ENCODE measurements around the gene APOOL. TPM values are rescaled to one million over a fixed set of nuclear protein-coding genes. Genes with fewer than 3 reads are reported as not detected.

The APOOL gene
- total and polyA plus RNA-seq, 2 of the 13 experiments (the other 11 are each of a cell fraction or from before 2014, with no cell fraction given): 7.3 to 13.9 TPM

DNA sequence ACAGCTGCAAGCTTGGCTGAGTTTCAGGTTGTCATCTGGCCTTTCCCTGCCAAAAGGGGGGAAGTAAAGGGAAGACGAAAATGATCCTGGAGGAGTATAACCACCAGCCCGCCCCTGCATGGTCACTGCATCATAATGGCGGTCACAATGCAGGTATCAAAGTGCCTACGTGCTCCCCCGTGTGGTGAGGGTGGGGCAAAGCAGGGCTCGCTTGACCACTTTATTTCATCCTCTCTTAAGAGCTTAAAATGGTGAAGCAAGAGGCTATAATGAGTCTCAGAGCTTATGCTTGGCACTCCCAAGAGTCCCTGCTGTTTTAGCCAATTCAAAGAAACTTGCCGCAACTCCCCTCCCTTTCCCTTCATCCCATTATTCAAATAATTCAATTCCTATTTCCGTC lies 105.6 kb downstream of the APOOL start:
- TF ChIP-seq ZNF878 (CRISPR knock-in tag; IDR thresholded peaks at IDR 0.05) (no peak), YY1 (IDR thresholded peaks at IDR 0.05; ENCODE audit: insufficient read depth, insufficient replicate concordance, low read depth, low read length) (peak; percentile 39), NKX3-1 (CRISPR knock-in tag; IDR thresholded peaks at IDR 0.05) (no peak), ZNF383 (CRISPR knock-in tag; IDR thresholded peaks at IDR 0.05; ENCODE audit: borderline replicate concordance) (no peak)
- TF ChIP-seq, protein P1, sequence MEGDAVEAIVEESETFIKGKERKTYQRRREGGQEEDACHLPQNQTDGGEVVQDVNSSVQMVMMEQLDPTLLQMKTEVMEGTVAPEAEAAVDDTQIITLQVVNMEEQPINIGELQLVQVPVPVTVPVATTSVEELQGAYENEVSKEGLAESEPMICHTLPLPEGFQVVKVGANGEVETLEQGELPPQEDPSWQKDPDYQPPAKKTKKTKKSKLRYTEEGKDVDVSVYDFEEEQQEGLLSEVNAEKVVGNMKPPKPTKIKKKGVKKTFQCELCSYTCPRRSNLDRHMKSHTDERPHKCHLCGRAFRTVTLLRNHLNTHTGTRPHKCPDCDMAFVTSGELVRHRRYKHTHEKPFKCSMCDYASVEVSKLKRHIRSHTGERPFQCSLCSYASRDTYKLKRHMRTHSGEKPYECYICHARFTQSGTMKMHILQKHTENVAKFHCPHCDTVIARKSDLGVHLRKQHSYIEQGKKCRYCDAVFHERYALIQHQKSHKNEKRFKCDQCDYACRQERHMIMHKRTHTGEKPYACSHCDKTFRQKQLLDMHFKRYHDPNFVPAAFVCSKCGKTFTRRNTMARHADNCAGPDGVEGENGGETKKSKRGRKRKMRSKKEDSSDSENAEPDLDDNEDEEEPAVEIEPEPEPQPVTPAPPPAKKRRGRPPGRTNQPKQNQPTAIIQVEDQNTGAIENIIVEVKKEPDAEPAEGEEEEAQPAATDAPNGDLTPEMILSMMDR (CRISPR knock-in tag; IDR thresholded peaks at IDR 0.05): peak; percentile 52
- in situ Hi-C loops (cut with HindIII; ENCODE audit: extremely low pct_ligation_motif_present, low pct_unique_long_range_greater_than_20kb) (no loop called here), intact Hi-C loops (cut with micrococcal nuclease; ENCODE audit: unreplicated experiment) (no loop called here)
- BruUV-seq (replicated peaks): no TSS peak
- Histone ChIP-seq H3K9ac (ENCODE audit: insufficient read depth, low read depth, low read length) (no peak overlapping the region), H3K4me3 (replicated peaks in 1 of 3; ENCODE audit: insufficient read depth in 1 of 3, low read depth in 2 of 3, low read length in 3 of 3) (no peak overlapping the region), H2AFZ (ENCODE audit: low read length) (no peak overlapping the region), H3K79me2 (ENCODE audit: insufficient read depth, low read length) (no peaks in the 10 kb centered on the region), H3K27ac (ENCODE audit: extremely low read length, insufficient read depth, low read length) (no peak overlapping the region), H3K4me1 (ENCODE audit: insufficient read depth, low read length) (peaks cover 7% of the 10 kb centered on the region), H3K27me3 (ENCODE audit: control insufficient read depth in 1 of 2, insufficient read depth in 2 of 2, low read length in 2 of 2) (no peaks in the 10 kb centered on the region), H3K36me3 (replicated peaks in 1 of 2; ENCODE audit: control insufficient read depth in 1 of 2, insufficient read depth in 2 of 2, low read length in 2 of 2) (no peaks in the 10 kb centered on the region), H4K20me1 (ENCODE audit: insufficient read depth, low read length) (no peaks in the 10 kb centered on the region), H3K4me2 (ENCODE audit: low read depth, low read length) (no peak overlapping the region), H3K9me3 (ENCODE audit: low read length) (no peaks in the 10 kb centered on the region)
- ChIA-PET CTCF (ENCODE audit: low intra/inter-chr PET ratio, low total read pairs) (no interaction called here), POLR2A (no interaction called here)
- peak; percentile 12 for DNase-seq (ENCODE audit: low spot score)
- 27% methylated on average over 6 of the region's 8 CpGs for WGBS (ENCODE audit: low lambda C conversion rate)
- no peak for FAIRE-seq
- ATAC-seq: peak; percentile 69

DNA sequence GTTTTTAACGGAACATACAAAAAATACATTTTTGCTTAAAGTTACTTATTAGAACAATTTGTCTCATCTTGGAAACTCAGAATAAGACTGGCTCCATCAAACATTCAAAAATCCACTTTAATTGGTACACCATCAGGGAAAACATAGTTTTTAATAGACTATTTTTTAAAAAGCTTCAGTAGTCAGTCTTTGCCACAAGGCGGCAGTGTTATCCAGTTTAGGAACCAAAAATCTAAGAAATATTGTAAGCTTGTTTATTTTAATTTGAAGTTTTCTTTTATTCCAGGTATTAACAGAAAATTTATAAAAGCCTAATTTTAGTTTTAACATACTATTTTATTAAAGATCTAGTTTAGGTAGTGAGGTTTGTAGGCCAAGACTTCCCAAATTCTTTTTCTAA lies 107.7 kb downstream of the APOOL start:
- DNase-seq (ENCODE audit: low spot score) (no peak), ATAC-seq (no peak), FAIRE-seq (peak; percentile 49)
- intact Hi-C loops (cut with micrococcal nuclease; ENCODE audit: unreplicated experiment) (no loop called here), in situ Hi-C loops (cut with HindIII; ENCODE audit: extremely low pct_ligation_motif_present, low pct_unique_long_range_greater_than_20kb) (loop anchor here (10.0 kb wide), 1 partner anchor 433 kb away; no protein-coding TSS in a partner anchor)
- Histone ChIP-seq H3K79me2 (ENCODE audit: insufficient read depth, low read length) (no peaks in the 10 kb centered on the region), H3K9me3 (ENCODE audit: low read length) (no peaks in the 10 kb centered on the region), H3K36me3 (replicated peaks in 1 of 2; ENCODE audit: control insufficient read depth in 1 of 2, insufficient read depth in 2 of 2, low read length in 2 of 2) (no peaks in the 10 kb centered on the region), H2AFZ (ENCODE audit: low read length) (no peak overlapping the region), H4K20me1 (ENCODE audit: insufficient read depth, low read length) (no peaks in the 10 kb centered on the region), H3K4me1 (ENCODE audit: insufficient read depth, low read length) (peaks cover 7% of the 10 kb centered on the region), H3K4me2 (ENCODE audit: low read depth, low read length) (no peak overlapping the region), H3K9ac (ENCODE audit: insufficient read depth, low read depth, low read length) (no peak overlapping the region), H3K27ac (ENCODE audit: extremely low read length, insufficient read depth, low read length) (no peak overlapping the region), H3K4me3 (replicated peaks in 1 of 3; ENCODE audit: insufficient read depth in 1 of 3, low read depth in 2 of 3, low read length in 3 of 3) (no peak overlapping the region), H3K27me3 (ENCODE audit: control insufficient read depth in 1 of 2, insufficient read depth in 2 of 2, low read length in 2 of 2) (no peaks in the 10 kb centered on the region)
- WGBS (ENCODE audit: low lambda C conversion rate): 1% methylated on average over 2 of the region's 2 CpGs
- peak; percentile 33; the same call in 1 of the 2 replicates for TF ChIP-seq STAG1 (CRISPR knock-in tag; IDR thresholded peaks at IDR 0.05)
- TF ChIP-seq, protein P1 (CRISPR knock-in tag; IDR thresholded peaks at IDR 0.05): peak; percentile 40
- TF ChIP-seq, protein P2, sequence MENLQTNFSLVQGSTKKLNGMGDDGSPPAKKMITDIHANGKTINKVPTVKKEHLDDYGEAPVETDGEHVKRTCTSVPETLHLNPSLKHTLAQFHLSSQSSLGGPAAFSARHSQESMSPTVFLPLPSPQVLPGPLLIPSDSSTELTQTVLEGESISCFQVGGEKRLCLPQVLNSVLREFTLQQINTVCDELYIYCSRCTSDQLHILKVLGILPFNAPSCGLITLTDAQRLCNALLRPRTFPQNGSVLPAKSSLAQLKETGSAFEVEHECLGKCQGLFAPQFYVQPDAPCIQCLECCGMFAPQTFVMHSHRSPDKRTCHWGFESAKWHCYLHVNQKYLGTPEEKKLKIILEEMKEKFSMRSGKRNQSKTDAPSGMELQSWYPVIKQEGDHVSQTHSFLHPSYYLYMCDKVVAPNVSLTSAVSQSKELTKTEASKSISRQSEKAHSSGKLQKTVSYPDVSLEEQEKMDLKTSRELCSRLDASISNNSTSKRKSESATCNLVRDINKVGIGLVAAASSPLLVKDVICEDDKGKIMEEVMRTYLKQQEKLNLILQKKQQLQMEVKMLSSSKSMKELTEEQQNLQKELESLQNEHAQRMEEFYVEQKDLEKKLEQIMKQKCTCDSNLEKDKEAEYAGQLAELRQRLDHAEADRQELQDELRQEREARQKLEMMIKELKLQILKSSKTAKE (CRISPR knock-in tag; IDR thresholded peaks at IDR 0.05; ENCODE audit: borderline replicate concordance): no peak
- no peak for TF ChIP-seq TBL1XR1 (IDR thresholded peaks at IDR 0.05; ENCODE audit: borderline replicate concordance, low read length, partially characterized antibody)
- TF ChIP-seq CCDC6 (CRISPR knock-in tag; IDR thresholded peaks at IDR 0.05): no peak
- peak; percentile 15; the same call in 1 of the 2 replicates for TF ChIP-seq SMC3 (IDR thresholded peaks at IDR 0.05; ENCODE audit: low read length)
- BruUV-seq (replicated peaks): no TSS peak
- ChIA-PET POLR2A (no interaction called here), CTCF (ENCODE audit: low intra/inter-chr PET ratio, low total read pairs) (interaction anchor here (1.2 kb wide), 1 partner anchor 433 kb away, joined by 3 read pairs; no protein-coding TSS in a partner anchor)

Measured in HepG2 (cell line).